Endodermal cell (in vitro differentiated cells): ENCODE data around the gene LAMTOR1. TPM values are rescaled to one million over a fixed set of nuclear protein-coding genes. Genes with fewer than 3 reads are reported as not detected.

Experiments used
- DNase-seq: peaks from one replicate; pipeline ENCODE4 v3.0.0-alpha.2; 2017
- H3K27ac ChIP-seq: 2 replicates; pipeline ENCODE4 v1.5.1; 2013; ENCODE audit warnings: mild to moderate bottlenecking, low read depth, low read length, moderate library complexity
- H3K27me3 ChIP-seq: 2 replicates; pipeline ENCODE4 v1.6.1; 2013; ENCODE audit warnings: mild to moderate bottlenecking, low read length, moderate library complexity; ENCODE audit not compliant: insufficient read depth, control insufficient read depth, poor library complexity, severe bottlenecking
- H3K36me3 ChIP-seq: 2 replicates; pipeline ENCODE4 v1.7.0; 2013; ENCODE audit warnings: mild to moderate bottlenecking, low read length, moderate library complexity; ENCODE audit not compliant: control insufficient read depth, insufficient read depth
- H3K4me1 ChIP-seq: one replicate; pipeline ENCODE4 v1.7.0; 2013; ENCODE audit warnings: low read length; ENCODE audit not compliant: control insufficient read depth, insufficient read depth
- H3K4me3 ChIP-seq: 2 replicates; pipeline ENCODE4 v1.5.1; 2013; ENCODE audit warnings: mild to moderate bottlenecking, low read length, moderate library complexity
- H3K9ac ChIP-seq: 2 replicates; pipeline ENCODE4 v1.6.1; 2013; ENCODE audit warnings: mild to moderate bottlenecking, low read length, moderate library complexity; ENCODE audit not compliant: poor library complexity, severe bottlenecking; ENCODE audit errors: extremely low read depth
- H3K9me3 ChIP-seq: 2 replicates; pipeline ENCODE4 v1.6.1; 2013; ENCODE audit warnings: mild to moderate bottlenecking, low read length, moderate library complexity; ENCODE audit not compliant: control insufficient read depth
- H3K27ac Mint-ChIP-seq: 2 replicates; pipeline ENCODE4 v1.8.0; 2020; ENCODE audit warnings: mixed read lengths
- H3K27me3 Mint-ChIP-seq: 2 replicates; pipeline ENCODE4 v1.8.0; 2021; ENCODE audit warnings: mild to moderate bottlenecking, mixed read lengths; ENCODE audit not compliant: insufficient read depth
- H3K36me3 Mint-ChIP-seq: 2 replicates; pipeline ENCODE4 v1.8.0; 2020; ENCODE audit warnings: low read depth, mixed read lengths
- H3K4me1 Mint-ChIP-seq: 2 replicates; pipeline ENCODE4 v1.8.0; 2020; ENCODE audit warnings: mixed read lengths
- H3K4me3 Mint-ChIP-seq: 2 replicates; pipeline ENCODE4 v1.8.0; 2020; ENCODE audit warnings: mild to moderate bottlenecking, moderate library complexity, mixed read lengths
- H3K9me3 Mint-ChIP-seq: 2 replicates; pipeline ENCODE4 v1.8.0; 2020; ENCODE audit warnings: mild to moderate bottlenecking, mixed read lengths
- WGBS, 2 experiments: methylation state at CpG; one replicate each; pipeline versions ENCODE4 v1.1.5 to v1.1.7; 2013; ENCODE audit warnings: missing lambda C conversion rate in 2 of 2, mixed read lengths in 1 of 2; ENCODE audit not compliant: insufficient coverage in 1 of 2, insufficient read length in 1 of 2; 5-methylcytosine and 5-hydroxymethylcytosine counted together
- total RNA-seq, 2 donors: library from RNA; stranded (reverse); fragmentation: NEBNext Ultra II Directional in 1 of 2; extraction: Animal tissue kit (Norgen Biotek cat#: 25700) in 1 of 2; gene quantifications; 2 replicates in 1 of 2; 3 replicates in 1 of 2; pipeline ENCODE4 v1.2.1, GENCODE V29; 2021
- TF ChIP-seq, protein P1 (sequence below): fragments of 200-600 bp; sonication (generic); conservative IDR thresholded peaks from 2 replicates; pipeline ENCODE4 v1.5.0; 2021; ENCODE audit warnings: antibody characterized with exemption, mild to moderate bottlenecking

Gene LAMTOR1
- total RNA-seq, 2 donors from 2014 or later, result 92.0 to 104 TPM

DNA sequence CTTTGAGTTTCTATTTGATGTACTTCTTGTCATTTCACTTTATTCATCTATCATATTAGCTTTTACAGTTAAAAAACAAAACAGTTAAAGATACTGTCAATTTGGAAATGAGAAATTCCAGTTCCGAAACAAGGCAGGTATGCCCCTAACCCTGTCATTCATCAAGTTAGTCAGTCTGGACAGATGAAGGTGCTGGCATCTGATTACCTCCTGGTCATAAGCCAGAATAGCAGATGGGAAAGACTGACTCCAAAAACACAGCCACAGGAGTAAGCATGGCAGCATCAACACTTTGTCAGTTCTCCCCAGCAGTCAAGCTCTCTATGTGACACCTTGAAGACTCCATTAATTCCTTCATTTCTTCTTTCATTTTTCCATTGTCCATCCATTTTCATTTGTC, 18.1 kb downstream of the LAMTOR1 start:
- DNase-seq, result no peak
- peaks cover 12% of the 10 kb centered on the region for H3K4me1 ChIP-seq
- H3K36me3 ChIP-seq, result peaks cover 10% of the 10 kb centered on the region
- Mint-ChIP-seq H3K27me3 (no peaks in the 10 kb centered on the region), H3K4me3 (no peak overlapping the region), H3K9me3 (no peaks in the 10 kb centered on the region), H3K4me1 (peaks cover 26% of the 10 kb centered on the region), H3K36me3 (peaks cover 2% of the 10 kb centered on the region), H3K27ac (no peak overlapping the region)
- 90% methylated on average over 1 of the region's 1 CpG for WGBS, 2 experiments
- no peaks in the 10 kb centered on the region for H3K27me3 ChIP-seq
- H3K9ac ChIP-seq, result no peak overlapping the region
- TF ChIP-seq, protein P1, sequence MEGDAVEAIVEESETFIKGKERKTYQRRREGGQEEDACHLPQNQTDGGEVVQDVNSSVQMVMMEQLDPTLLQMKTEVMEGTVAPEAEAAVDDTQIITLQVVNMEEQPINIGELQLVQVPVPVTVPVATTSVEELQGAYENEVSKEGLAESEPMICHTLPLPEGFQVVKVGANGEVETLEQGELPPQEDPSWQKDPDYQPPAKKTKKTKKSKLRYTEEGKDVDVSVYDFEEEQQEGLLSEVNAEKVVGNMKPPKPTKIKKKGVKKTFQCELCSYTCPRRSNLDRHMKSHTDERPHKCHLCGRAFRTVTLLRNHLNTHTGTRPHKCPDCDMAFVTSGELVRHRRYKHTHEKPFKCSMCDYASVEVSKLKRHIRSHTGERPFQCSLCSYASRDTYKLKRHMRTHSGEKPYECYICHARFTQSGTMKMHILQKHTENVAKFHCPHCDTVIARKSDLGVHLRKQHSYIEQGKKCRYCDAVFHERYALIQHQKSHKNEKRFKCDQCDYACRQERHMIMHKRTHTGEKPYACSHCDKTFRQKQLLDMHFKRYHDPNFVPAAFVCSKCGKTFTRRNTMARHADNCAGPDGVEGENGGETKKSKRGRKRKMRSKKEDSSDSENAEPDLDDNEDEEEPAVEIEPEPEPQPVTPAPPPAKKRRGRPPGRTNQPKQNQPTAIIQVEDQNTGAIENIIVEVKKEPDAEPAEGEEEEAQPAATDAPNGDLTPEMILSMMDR, result no peak
- no peak overlapping the region for H3K27ac ChIP-seq
- H3K4me3 ChIP-seq, result no peak overlapping the region
- no peaks in the 10 kb centered on the region for H3K9me3 ChIP-seq

GRCh38 chr11:72084076-72084475, 19.0 kb downstream of the LAMTOR1 start:
- Histone ChIP-seq H3K4me1 (peaks cover 10% of the 10 kb centered on the region), H3K4me3 (no peak overlapping the region), H3K27ac (no peak overlapping the region), H3K36me3 (peaks cover 10% of the 10 kb centered on the region), H3K27me3 (no peaks in the 10 kb centered on the region), H3K9ac (no peak overlapping the region), H3K9me3 (no peaks in the 10 kb centered on the region)
- TF ChIP-seq, protein P1, result no peak
- Mint-ChIP-seq H3K4me1 (peaks cover 17% of the 10 kb centered on the region), H3K27me3 (no peaks in the 10 kb centered on the region), H3K27ac (no peak overlapping the region), H3K36me3 (peaks cover 2% of the 10 kb centered on the region), H3K4me3 (no peak overlapping the region), H3K9me3 (no peaks in the 10 kb centered on the region)
- 94% methylated on average over 3 of the region's 4 CpGs for WGBS, 2 experiments
- no peak for DNase-seq

GRCh38 chr11:72083414-72083813, 19.7 kb downstream of the LAMTOR1 start:
- H3K9me3 Mint-ChIP-seq, result no peaks in the 10 kb centered on the region
- no peak overlapping the region for H3K27ac Mint-ChIP-seq
- Histone ChIP-seq H3K36me3 (peaks cover 10% of the 10 kb centered on the region), H3K4me3 (no peak overlapping the region), H3K27ac (no peak overlapping the region), H3K9ac (no peak overlapping the region), H3K27me3 (no peaks in the 10 kb centered on the region), H3K9me3 (no peaks in the 10 kb centered on the region), H3K4me1 (peaks cover 7% of the 10 kb centered on the region)
- peaks cover 17% of the 10 kb centered on the region for H3K4me1 Mint-ChIP-seq
- no peaks in the 10 kb centered on the region for H3K27me3 Mint-ChIP-seq
- peaks cover 2% of the 10 kb centered on the region for H3K36me3 Mint-ChIP-seq
- DNase-seq, result no peak
- 94% methylated on average over 2 of the region's 2 CpGs; no CpG with 5 or more reads in 1 of the 2 experiments for WGBS, 2 experiments
- TF ChIP-seq, protein P1, result no peak
- no peak overlapping the region for H3K4me3 Mint-ChIP-seq
